Hematopoietic multipotent progenitor cell treated with erythropoietin and hydrocortisone succinate and interleukin-3 and kit ligand, for 4 days (in vitro differentiated cells): ENCODE results near the gene MEIS1.

ENCODE experiments used
- DNase-seq: peaks from one replicate; pipeline ENCODE4 v3.0.0-alpha.2; 2015

Gene MEIS1

DNA sequence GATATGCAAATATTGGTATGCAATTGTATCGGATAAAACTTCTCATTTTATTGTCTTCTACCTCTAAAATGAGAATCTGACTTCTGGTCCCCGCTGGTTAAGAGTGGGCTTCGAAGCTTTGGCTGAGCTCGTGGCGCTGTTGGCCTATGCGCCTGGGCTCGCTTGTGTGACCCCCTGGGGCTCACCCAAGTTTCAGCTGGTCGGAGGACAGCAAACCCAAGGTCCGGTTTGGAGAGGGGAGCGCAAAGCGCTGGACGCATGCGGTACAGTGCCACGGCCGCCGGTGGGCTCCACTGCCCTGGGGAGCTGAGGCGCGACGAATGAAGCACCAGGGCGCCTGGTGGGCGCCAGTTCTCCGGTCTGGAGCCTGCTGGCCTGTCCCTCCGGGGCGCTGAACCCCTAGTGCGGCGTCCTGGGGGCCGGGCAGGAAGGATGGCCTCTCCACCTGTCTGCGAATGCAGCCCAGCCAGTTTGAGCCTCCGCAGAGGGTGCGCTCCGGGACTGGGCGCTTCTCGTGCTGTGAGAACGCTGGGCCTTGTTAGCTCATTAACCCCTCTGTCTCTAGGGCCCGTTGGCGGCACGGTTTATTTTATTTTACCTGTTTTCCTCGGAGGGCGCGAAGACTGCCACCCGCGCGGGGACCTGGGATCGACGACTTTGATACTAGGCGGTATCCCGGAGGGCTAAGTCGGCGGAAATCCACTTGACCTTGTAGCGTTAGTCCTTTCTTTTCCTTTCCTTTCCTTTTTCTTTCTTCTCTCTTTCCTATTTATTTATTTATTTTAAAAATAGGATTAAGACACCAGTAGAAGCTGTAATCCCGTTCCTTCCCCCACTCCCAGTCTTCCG lies 10.4 kb downstream of the MEIS1 start:
- peak; percentile 75 for DNase-seq

DNA sequence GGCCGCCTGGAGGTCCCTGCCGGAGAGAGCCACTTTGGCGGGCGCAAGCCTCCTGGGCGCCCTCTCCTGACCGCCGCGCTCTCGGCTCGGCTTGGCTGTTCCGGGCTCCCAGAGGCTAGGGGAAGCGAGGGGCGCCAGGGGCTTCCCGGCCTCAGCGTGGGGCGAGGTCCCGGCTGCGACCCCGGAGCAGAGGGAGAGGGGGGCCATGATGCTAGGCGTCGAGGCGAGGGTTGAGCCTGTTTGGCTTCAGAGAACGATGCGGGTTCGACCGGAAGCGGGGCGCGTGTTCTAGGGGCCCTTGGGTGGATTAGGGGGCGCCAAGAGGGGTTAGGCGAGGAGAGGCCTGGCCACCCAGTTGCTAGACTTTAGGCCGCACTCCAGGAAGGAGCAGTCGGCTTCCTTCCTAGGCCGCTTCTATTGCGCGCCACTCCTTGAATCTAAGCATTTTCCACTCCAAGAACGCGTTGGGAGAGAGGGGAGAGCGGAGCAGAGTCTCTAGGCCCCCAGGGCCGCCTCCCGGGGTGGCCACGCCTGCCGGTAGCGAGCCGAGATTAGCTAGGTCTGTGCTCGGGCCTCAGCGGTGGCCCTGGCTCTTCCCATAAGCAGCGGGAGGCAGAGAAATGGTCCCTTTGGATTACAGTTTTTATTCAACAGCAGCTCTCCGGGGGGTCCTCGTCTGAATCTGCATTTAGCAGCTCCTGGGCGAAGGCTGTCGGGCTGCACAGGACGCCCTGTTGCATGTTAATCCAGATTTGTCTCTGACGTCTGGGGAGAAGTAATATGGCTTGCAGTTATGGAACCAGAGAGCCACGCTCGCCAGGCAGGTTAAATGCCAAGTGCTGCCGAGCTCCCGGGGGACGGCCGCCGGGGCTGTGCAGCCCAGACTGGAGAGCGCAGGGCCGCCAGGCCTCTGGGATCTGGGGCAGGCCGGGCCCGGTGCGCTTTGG lies 11.3 kb downstream of the MEIS1 start:
- peak; percentile 78 for DNase-seq

DNA sequence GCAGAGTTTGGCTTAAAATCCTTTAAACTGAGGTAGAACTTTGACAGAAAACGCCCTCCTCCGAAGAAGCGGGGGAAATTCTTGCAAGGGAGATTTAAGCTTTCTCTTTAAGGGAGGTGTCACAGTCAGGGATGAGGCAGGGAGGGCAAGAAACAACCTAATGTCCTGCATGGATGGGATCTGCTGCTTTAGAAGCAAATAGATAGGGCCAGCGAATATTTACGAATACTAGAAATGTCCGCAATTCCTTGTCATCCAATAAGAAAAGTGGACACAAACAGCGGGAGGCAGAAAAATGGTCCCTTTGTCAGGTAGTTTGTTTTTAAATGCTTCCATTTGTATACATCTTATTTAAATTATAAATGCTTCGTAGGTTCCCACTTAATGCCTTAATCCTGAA lies 12.0 kb downstream of the MEIS1 start:
- peak; percentile 41 for DNase-seq

DNA sequence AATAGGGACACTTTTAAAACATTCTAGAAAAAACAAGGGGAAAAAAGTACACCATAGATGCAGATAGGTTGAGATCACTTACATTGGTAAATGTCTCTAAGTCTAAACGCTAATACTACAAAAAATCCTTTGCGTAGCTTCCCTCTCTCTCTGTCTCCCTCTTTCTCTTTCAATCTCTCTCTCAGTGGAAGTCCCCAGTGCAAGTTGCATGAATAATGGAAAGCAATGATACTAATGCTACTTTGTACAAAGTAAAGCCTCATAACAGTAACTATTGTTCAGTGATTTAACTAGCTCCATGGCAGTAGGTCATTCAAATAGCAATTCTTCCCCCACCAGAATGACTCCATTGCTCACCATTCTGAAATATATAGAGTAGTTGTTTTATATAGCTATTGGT lies 12.8 kb downstream of the MEIS1 start:
- DNase-seq, result no peak

DNA sequence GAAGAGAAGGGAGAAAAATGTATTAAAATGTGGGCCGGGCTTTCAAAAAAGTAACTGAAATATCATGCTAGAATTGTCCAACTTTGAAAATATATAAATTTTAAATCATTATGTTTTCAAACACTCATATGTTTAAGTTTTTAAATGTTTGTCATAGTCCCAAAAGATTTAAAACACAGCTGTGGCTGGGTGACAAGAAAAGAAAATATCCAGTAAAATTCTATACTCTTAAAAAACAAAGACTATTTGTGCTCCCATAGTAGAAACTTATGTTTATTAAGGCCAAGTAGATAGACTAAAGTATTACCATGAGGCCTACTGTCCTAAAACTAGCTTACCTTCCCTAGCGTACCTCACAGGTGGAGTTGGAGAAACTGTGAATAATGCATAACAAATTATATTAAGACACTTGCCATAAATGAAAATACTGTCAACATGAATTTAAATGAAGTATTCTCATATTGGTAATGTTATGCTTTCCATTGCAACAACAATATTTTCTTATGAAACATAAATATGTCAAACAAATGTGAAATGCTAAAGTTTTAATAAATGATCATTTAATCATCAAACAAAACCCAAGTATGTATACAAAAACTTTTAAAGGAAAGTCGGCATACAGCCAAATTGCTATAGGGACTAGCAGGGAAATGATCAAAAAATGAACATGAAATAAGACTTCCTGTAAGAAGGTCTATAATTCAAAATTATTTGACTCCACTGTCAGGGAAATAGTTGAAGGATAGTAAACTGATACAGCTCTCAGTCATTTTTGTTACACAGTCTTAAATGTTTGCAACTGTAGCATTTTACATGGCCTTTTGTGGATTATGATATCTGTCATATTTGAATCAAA lies 13.4 kb downstream of the MEIS1 start:
- peak; percentile 31 for DNase-seq

DNA sequence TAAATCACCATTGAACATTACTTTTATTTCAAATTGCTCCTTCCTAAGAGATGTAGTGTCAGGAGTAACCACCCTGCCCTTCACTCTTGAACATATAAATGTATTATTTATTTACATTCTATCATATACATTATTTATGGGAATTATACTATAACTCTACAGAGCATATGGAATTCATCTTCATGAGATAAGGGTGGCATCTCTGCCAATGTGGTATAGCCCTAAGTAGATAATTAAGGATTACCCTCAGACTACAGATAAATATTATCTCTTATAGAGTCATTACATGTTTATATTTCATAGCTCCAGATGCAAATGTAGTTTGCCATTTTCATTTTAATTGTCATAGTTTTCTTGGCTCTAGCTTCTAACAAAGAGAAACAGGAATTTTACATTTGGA lies 17.3 kb downstream of the MEIS1 start:
- DNase-seq, result no peak

DNA sequence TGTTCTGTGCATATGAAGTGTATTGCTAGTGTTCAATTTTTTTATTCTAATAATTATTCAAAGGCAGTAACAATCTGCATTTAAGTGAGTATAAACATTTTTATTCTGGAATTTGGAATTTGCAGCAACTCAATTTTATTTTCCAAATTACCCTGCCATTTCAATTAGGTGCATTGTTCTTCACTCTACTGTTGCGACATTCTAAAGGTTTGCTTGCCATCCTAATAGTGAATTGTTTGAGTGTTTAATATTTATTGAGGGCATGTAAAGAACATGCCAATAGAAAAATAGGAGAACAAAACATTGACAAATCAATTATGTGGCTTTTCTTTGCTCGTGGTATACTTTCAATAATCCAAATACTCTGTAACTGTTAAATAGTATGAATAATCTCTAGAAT lies 18.0 kb downstream of the MEIS1 start:
- DNase-seq, result no peak

DNA sequence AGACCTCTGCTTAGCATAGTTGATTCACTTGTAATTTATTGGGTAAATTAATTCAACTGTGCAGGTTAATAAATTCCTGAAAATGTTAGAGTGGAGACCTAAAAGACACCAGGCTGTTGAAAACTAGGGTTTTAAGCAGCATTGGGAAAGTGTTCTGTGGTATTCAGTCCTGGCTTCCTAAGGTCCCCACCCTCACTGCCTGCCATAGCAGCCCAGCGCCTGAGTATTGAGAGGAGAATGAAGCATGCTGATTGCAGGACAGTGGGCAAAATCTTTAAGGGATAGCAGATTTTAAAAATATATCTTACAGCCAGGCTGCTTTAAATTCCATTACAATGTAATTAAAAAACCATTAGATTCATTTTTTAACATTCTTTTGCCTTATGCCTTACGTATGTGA lies 20.6 kb downstream of the MEIS1 start:
- no peak for DNase-seq

DNA sequence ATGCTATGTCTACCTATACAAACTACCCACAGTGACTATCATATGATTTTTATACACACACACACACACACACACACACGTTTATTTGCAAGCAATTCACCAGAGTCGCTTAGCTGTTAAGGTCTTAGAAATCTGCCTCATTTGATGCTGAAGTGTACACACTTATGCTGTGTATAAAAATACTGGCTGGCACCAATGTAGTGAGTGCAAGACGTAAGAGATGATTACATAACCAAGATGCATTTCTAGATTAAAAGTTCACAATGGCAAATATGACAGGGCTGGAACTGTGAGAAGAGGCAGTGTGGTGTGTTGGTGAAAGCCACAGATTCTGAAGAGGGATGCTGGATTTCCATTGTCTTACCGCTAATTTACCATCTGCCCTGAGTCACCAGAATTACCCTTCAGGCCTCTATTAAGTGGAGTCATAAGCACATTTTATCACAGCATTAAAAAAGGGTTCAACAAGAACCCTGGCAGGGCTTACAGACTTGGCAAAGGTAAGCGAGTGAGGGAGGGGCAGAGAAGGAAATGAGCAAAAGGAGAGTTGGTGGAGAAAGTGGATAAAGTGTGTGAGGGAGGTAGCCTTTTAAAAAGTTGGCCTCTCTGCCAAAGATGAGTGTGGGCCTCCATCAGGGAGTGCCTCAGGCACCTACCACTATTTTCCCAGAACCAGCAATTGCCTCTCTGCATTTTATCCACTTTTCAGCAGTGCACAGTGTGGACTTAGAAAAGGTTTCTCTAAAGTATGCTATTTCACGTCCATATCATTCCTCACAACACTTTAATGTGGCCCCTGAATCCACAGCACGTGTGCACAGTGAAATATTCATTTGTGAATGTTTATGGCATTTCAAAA lies 21.5 kb downstream of the MEIS1 start:
- DNase-seq, result peak; percentile 43

DNA sequence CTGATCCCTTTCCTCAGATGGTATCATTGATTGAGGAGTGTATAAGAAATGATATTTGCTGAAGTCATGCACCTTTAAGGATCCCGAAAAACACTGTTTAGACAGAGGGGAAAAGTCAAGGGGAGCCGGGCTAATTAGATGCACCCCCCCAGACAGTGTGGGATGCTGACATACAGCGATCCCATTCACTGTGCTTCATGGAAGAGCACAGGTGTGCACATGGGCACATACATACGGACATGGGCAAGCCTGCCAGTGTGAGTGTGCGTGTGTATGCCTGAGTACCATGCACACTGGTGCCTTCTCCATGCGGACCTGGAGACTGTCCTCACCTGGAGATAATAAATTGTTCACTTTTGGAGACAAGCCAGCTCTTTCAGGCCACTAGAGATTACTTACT lies 22.6 kb downstream of the MEIS1 start:
- DNase-seq, result no peak

DNA sequence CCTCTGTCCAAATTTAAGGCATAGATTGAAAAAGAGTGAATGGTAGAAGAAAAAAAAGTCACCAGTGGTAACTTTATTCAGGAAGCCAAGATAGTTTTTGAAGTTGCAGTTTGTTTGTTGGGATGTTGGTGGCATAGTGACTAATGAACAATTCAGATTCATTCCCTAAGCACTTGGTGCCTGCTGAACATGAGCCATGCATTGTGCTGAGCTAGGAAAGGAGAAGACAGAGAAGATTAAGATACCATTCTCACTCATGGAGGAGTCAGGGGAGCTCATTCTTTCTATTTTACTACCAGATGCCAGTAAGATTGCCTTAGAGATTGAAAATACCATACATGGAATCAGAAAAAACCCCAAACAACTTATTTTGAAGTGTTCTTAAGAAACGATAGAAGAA lies 25.1 kb downstream of the MEIS1 start:
- DNase-seq, result no peak

DNA sequence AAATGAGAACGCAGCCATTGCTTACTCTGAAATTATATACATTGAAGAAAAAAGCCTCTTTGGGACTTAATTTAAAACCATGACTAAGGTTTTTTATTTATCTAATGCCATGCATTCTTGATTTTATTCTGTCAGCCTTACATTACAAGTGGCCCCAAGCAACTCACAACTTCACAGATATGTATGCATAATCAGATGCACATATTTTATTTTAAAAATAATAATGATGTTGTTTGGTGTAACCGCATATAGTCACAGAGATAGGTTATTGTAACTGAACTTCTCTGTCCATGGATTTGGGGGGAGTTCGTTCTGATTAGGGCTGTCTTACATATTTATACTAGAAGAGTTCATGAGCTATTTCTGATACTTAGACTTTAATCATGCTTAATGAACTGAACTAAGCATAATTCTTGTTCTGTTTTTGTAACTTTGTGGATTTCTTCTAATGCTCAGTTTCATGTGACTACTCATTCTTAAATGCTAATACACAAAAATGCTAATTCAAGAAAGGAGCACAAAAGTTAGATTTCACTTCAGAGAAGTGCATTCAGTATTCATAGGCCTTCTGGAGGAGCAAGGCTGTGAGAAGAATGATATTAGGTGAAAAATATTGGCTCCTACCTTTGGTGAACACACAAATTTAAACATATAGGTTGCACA lies 26.2 kb downstream of the MEIS1 start:
- DNase-seq, result no peak

DNA sequence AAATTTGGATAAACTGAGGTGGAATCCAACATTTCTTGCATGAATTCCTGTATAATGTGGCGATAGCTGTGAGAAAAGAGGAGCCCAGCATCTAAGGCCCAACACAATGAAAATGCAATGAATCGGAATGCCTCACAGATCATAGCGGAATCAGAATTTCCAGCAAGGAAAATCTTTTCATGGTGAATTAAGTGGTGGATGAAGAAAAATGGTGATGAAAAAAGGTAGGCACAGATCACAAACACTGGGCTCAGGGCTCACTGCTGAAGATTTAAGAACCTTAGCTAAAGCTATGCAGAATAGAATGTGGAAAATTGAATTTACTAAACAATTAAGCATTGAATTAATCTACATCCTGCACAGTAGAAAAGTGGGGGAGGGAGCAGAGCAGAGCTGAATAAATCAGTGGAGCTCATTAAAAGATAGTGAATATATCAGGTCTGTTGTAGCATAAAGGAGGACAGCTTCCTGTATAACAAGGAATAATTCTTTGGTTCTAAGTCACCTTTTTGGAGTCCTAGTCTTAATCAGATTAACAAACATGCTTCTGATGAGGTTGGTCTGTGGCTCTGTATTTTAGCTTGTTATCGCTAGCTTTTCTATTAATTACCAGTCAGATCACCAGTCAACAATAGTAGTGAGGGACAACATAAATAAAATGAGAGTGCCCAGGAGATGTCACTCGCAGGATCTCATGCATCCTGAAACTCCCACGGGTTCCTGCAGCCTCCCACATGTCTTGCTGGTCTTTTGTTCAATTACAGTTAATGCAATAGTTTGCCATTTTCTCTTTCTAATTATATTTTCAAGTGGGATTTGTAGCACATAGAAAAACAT lies 27.0 kb downstream of the MEIS1 start:
- DNase-seq, result no peak

DNA sequence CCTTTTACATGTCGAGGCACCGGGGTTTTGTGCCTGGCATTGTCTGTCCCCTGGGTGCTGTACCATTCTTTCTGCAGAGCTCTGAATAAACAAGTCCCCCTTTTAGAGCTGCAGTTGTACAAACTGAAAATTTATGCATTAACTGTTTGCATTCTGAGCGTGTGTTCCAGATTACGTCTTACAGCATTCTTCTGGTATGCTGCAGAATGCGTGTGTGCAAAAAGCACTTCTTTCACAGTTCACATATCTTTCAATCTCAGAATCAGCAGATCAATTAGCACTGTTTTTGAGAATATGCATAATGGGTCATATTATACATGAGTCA lies 27.5 kb downstream of the MEIS1 start:
- no peak for DNase-seq

DNA sequence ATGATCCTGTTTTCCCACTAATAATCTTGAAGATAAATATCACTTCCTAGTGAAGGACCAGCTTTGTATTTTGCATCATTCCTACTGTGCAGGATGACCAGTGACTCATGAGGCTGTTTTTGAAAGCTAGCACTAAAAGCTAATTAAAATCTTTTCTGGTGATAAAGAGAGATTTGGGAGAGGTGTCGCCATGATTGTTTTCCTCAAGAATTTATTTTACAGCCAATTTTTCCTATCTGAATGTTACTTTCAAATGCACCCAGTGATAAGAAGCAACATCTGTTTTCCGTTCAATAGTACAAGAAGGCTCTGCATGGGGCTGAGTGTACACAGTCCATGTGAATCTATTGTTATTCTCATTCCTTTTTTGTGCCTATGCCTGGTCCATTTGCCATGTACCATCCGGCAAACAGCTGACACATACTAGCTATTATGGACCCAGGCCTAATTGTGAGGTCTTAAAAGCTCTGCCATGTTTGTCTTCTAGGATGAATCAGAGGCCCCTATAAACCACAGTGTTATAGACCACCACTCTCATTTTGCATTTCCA lies 28.4 kb downstream of the MEIS1 start:
- no peak for DNase-seq

DNA sequence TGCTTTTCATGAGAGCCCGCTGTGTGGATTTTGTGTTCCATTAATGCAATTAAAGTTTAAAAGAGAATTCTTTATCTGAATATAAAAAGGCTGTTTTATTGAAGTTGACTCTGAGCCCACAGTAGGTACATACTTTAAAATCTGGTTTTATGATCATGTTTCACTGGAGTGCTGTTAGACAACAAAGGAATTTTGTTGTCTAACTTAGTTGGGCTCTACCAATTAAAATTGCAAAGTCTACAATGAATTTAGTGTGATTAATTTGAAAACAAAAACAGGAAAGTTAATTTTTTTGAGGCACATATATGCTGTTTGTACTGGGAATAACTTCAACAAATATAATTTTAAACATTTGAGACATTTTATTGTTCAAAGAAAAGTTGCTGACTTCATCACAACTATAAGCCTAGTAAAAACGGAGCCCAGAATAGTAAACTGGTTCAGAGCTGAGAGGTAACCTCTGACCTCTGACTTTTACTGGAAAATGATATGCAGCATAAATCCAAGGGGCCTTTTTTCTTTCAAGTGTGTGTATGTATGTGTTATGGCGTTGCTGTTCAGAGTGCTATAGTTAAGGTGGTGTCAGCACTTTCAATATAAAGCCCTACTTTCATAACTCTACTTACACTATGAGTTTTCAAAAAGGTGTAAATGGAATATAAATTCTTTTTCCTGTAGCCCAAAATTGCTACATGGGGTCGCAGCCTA lies 30.2 kb downstream of the MEIS1 start:
- DNase-seq, result no peak

DNA sequence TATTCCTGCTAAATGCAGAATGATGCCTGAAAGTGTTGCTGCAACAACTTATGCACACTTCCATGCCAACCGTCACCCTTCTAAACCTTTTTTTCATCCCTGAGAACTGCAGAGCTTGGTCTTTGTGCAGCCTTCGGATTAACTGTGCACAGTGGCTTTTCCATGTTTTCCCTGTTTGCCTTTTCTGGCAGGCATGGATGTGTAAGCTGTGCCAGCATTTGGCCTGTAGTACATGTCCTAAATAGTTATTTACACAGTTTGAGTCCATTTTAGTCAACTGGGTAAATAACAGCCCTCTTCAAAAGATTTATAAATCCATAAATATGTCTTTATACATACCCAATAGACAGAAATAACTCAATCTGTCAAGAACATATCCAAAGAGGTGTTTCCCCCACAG lies 31.5 kb downstream of the MEIS1 start:
- DNase-seq, result no peak

DNA sequence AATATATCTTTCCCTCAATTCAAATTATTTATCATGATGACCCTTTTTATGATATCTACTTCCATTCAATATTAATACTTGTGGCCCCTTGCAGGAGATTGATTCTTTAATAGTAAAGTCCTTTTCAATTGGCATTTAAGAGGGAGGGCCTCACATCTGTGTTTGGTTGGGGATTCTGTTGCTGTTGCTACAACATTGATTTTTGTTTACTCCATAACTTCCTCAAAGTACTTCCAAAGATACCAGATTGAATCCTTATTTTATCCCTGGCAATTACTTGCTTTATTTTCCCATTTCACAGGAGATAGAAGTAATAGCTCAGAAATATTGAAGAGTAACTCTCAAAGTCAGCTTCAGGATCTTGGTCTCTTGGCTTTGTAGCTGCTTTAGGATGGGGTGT lies 32.8 kb downstream of the MEIS1 start:
- no peak for DNase-seq

DNA sequence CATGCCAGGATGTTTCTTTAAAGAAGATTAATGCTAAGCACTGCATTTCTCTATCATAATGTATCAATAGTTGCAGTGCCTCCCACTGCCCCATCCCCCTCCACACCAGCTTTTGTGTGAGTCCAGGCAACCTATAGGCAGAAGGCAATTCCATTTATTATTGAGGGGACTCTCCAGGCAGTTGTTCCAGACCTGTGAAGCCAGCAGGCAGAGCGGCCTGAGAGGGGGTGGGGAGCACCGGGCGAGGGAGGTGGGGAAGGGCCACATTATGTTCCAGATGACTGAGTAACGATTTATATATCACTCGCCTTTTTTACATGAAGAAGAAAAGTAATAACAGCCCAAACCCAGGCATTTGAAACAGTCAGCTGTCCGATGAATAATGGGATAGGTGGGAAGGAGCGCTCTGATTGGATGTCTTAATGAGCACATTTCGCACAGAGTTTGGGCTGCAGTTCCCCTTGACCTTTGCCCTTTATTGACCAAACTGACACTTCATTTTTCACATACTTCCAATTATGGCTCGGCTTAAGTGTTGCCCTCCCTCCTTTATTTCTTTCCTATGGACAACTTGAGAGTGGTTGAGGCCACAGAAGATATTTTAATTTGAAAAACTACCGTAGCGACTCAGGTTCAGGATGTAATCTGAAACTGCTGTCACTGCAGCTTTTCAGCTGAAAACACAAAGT lies 34.4 kb downstream of the MEIS1 start:
- DNase-seq, result no peak
